Measurements from ENCODE around the gene POLE. TPM values are rescaled to one million over a fixed set of nuclear protein-coding genes. Genes with fewer than 3 reads are reported as not detected.

POLE gene
- total RNA-seq, 2 donors from 2014 or later: 34.5 to 96.1 TPM

- Histone ChIP-seq H3K27me3 (peaks cover 36% of the 10 kb centered on the region), H3K9ac (ENCODE audit: low read depth in 2 of 2, low read length in 2 of 2) (no peak overlapping the region), H3K4me3 (no peak overlapping the region), H3K4me1 (no peaks in the 10 kb centered on the region), H3K9me3 (no peaks in the 10 kb centered on the region), H3K27ac (no peak overlapping the region), H3K36me3 (no peaks in the 10 kb centered on the region)
- no peak for DNase-seq
- no peak for TF ChIP-seq CTCF (IDR thresholded peaks at IDR 0.05)
- intact Hi-C loops (cut with DNase I): loop anchor here (10.0 kb wide), 1 partner anchor 463 kb away; no protein-coding TSS in a partner anchor
Measured at GRCh38 chr12:132617822-132618682, 69.1 kb downstream of the POLE start.

GRCh38 chr12:132617135-132617701 is 69.9 kb downstream of the POLE start:
- Histone ChIP-seq H3K4me1 (no peaks in the 10 kb centered on the region), H3K4me3 (no peak overlapping the region), H3K27me3 (peaks cover 36% of the 10 kb centered on the region), H3K27ac (no peak overlapping the region), H3K36me3 (no peaks in the 10 kb centered on the region), H3K9me3 (no peaks in the 10 kb centered on the region), H3K9ac (ENCODE audit: low read depth in 2 of 2, low read length in 2 of 2) (no peak overlapping the region)
- intact Hi-C loops (cut with DNase I): loop anchor here (10.0 kb wide), 1 partner anchor 462 kb away; no protein-coding TSS in a partner anchor
- DNase-seq: no peak
- no peak for TF ChIP-seq CTCF (IDR thresholded peaks at IDR 0.05)

- DNase-seq: no peak
- intact Hi-C loops (cut with DNase I): loop anchor here (2.0 to 10.0 kb wide), 2 partner anchors 201 to 461 kb away; no protein-coding TSS in a partner anchor
- H3K9ac ChIP-seq (ENCODE audit: low read depth in 2 of 2, low read length in 2 of 2): no peak overlapping the region
- H3K27me3 ChIP-seq: peaks cover 36% of the 10 kb centered on the region
- H3K4me3 ChIP-seq: no peak overlapping the region
- TF ChIP-seq CTCF (IDR thresholded peaks at IDR 0.05): no peak
- no peaks in the 10 kb centered on the region for H3K9me3 ChIP-seq
- no peak overlapping the region for H3K27ac ChIP-seq
- no peaks in the 10 kb centered on the region for H3K36me3 ChIP-seq
- H3K4me1 ChIP-seq: no peaks in the 10 kb centered on the region
Measured at GRCh38 chr12:132615579-132616038, 71.5 kb downstream of the POLE start.

GRCh38 chr12:132614861-132615578 is 72.1 kb downstream of the POLE start:
- intact Hi-C loops (cut with DNase I): loop anchor here (2.0 to 10.0 kb wide), 2 partner anchors 200 to 460 kb away; no protein-coding TSS in a partner anchor
- peak; percentile 91 for TF ChIP-seq CTCF (IDR thresholded peaks at IDR 0.05)
- no peak overlapping the region for H3K4me3 ChIP-seq
- H3K9ac ChIP-seq (ENCODE audit: low read depth in 2 of 2, low read length in 2 of 2): no peak overlapping the region
- peak; percentile 83 for DNase-seq
- no peak overlapping the region for H3K27ac ChIP-seq
- H3K4me1 ChIP-seq: no peaks in the 10 kb centered on the region
- H3K27me3 ChIP-seq: peaks cover 33% of the 10 kb centered on the region
- H3K36me3 ChIP-seq: no peaks in the 10 kb centered on the region
- H3K9me3 ChIP-seq: no peaks in the 10 kb centered on the region

GRCh38 chr12:132614029-132614428 is 73.1 kb downstream of the POLE start:
- Histone ChIP-seq H3K27me3 (peaks cover 29% of the 10 kb centered on the region), H3K4me1 (no peaks in the 10 kb centered on the region), H3K9ac (ENCODE audit: low read depth in 2 of 2, low read length in 2 of 2) (no peak overlapping the region), H3K36me3 (no peaks in the 10 kb centered on the region), H3K27ac (no peak overlapping the region), H3K9me3 (no peaks in the 10 kb centered on the region), H3K4me3 (no peak overlapping the region)
- intact Hi-C loops (cut with DNase I): loop anchor here (2.0 to 10.0 kb wide), 2 partner anchors 199 to 459 kb away; no protein-coding TSS in a partner anchor
- no peak for TF ChIP-seq CTCF (IDR thresholded peaks at IDR 0.05)
- DNase-seq: no peak

All from colonic mucosa (tissue), 4 donors.